KBM-7 (cell line): ENCODE measurements around the gene RGS4.
A peak's percentile ranks its signal among the peaks of the same experiment; 100 is the strongest.

ENCODE experiments used
- DNase-seq: peaks from one replicate; pipeline ENCODE4 v3.0.0-alpha.2; 2015
- in situ Hi-C: fragments of 300-500 bp; cut with MboI; formaldehyde crosslinking; loops from 2 replicates; pipeline ENCODE4 v1.14.3; 2020; ENCODE audit warnings: low sequenced_read_pairs, low pct_unique_long_range_greater_than_20kb, mixed read lengths

Gene RGS4

GRCh38 chr1:163069142-163069541, at the start of gene RGS4:
RGS4 (plus strand) TSS chr1:163069361; CDS start chr1:163069485, 124 bp downstream.
- peak; percentile 3 for DNase-seq
- in situ Hi-C loops: no loop called here

DNA sequence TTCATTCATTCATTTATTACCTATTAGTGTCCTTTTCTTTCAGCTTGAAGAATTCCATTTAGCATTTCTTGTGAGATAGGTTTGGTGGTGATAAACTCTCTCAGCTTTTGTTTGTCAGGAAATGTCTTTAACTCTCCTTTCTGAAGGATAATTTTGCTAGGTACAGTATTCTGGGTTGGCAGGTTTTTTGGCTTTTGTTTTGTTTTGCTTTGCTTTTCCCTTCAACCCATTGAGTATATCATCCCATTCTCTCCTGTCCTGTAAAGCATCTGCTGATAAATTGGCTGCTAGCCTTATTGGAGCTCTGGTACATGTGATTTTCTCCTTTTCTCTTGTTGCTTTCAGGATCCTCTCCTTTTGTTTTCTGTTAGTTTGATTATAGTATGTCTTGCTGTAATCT, 47.0 kb upstream of the RGS4 start:
- in situ Hi-C loops: no loop called here
- no peak for DNase-seq

DNA sequence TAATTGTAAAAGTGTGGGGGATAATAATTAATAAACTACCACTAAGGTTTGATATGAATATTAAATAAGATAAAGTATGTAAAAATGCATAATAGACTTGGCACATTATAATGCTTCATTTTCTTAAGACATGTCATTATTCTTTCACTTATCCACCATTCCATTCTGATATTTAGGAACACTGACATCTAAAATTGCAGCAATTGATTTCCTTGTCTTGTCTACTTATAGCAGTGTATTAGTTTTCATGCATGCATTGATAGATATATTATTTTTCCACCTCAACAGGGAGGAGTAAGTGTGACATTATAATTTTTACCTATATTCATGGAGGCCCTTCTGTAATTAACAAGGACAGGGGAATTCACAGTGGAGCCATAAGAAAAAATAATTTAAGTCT, 41.6 kb upstream of the RGS4 start:
- no peak for DNase-seq
- in situ Hi-C loops: no loop called here

- in situ Hi-C loops: no loop called here
- no peak for DNase-seq
Observed at GRCh38 chr1:163029901-163030300, 39.3 kb upstream of the RGS4 start.

GRCh38 chr1:163035446-163036249, 33.5 kb upstream of the RGS4 start:
- in situ Hi-C loops: no loop called here
- no peak for DNase-seq

DNA sequence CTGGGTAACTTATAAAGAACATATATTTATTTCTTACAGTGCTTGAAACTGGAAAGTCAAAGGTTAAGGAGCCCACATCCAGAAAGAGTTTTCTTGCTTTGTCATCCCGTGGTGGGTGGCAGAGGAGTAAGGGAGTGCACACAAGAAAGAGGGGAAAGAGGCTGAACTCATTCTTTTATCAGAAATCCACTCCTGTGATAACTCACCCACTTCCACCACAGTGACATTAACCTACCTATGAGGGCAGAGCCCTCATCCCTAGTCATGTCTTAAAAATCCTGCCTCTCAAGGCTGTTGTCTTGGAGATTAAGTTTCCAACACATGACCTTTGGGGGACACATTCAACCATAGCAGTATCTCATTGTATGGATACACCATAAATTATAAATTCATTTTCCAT, 32.5 kb upstream of the RGS4 start:
- DNase-seq: no peak
- in situ Hi-C loops: no loop called here

DNA sequence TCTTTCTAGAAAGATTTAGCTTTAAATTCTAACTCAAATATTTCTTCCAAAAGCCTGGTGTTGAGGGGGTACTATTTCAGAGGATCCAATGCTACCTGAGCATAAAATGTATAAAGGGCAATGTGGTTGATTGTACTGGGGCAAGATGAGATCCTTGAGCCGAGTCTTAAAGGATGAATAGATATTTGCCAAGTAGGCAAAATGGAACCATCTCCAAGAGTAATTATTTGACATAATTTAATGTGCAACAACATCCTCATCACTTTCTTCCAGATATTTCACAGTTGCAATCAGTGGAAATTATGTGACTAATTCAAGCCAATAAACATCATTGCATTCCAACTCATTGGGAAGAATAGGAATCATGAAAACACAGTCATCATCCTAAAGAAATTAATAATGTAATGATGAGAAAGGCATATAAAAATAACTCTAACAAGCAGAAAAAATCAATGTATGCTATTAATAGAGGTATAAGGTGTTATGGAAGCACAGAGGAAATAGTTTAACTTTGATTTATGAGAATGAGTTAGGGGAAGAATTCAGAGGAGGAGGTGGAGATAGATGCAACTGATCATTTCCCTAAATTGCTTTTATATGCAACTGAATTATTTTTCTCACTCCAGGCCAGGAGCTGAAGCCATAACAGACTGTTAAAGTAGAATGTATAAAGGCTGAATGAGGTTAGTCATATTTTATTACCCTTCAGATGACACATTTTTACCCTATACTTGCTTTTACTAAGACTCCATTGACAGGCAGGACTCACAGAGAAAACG, 30.0 kb upstream of the RGS4 start:
- in situ Hi-C loops: no loop called here

GRCh38 chr1:163039707-163040093, 29.5 kb upstream of the RGS4 start:
- in situ Hi-C loops: no loop called here

More for the DNA sequence above, 30.0 kb upstream of the RGS4 start:
- no peak for DNase-seq

GRCh38 chr1:163046071-163046470, 23.1 kb upstream of the RGS4 start:
- DNase-seq: no peak
- in situ Hi-C loops: no loop called here

More at GRCh38 chr1:163039707-163040093, 29.5 kb upstream of the RGS4 start:
- DNase-seq: no peak

GRCh38 chr1:163047951-163048659, 21.1 kb upstream of the RGS4 start:
- in situ Hi-C loops: no loop called here
- DNase-seq: no peak

- in situ Hi-C loops: no loop called here
- DNase-seq: no peak
Observed at GRCh38 chr1:163048869-163049268, 20.3 kb upstream of the RGS4 start.

- DNase-seq: no peak
- in situ Hi-C loops: no loop called here
Observed at GRCh38 chr1:163049296-163049695, 19.9 kb upstream of the RGS4 start.

- in situ Hi-C loops: no loop called here
- no peak for DNase-seq
Observed at GRCh38 chr1:163050496-163050895, 18.7 kb upstream of the RGS4 start.

DNA sequence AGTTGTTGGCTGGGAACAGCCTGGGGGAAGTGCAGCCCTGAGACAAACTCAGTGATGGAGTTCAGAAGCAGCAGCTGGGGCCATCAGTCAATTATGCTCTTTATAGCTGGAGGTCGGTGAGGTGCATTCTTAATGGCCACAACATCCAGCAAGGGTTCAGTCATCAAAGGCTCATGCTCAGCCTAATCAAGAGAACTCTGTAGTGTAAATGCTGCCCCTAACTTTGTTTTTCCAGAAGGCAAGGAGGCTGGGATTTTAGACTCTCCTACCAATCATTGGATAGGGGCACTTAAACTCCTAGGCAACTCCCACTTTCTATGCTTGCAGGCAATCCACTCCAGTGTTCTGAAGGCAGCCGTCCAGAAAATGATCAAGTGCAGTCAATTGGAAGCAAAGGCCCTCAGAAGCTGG, 15.0 kb upstream of the RGS4 start:
- in situ Hi-C loops: no loop called here
- no peak for DNase-seq

DNA sequence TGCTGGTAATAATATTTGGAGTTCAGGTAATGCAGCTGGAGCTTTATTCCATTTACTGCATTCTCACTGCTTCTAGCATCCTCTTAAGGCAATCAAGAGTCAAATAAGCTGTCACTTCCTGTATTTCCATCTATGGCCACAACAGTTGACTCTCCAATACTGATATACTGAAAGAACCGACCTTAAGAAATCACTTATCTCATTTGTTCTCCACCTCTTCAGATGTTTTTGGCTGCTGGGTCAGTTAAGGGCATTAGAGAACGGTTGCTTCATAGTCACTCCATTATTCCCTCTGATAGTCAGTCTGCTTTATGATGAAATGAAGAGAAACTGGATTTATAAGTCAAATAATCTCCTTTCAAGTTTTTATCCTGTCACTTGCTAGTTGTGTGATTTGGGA, 14.2 kb upstream of the RGS4 start:
- DNase-seq: no peak
- in situ Hi-C loops: no loop called here

DNA sequence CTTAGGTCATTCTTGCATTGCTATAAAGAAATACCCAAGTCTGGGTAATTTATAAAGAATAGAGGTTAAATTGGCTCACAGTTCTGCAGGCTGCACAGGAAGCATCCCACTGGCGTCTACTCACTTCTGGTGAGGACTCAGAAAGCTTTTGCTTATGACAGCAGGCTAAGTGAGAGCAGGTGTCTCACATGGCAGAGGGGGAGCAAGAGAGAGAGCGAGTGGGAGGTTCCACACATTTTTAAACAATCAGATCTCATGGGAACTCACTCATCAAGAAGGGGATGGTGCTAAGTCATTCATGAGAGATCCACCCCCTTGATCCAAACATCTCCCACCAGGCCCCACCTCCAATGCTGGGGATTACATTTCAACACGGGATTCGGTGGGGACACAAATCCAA, 13.6 kb upstream of the RGS4 start:
- in situ Hi-C loops: no loop called here
- DNase-seq: no peak

GRCh38 chr1:163056831-163057230, 12.3 kb upstream of the RGS4 start:
- in situ Hi-C loops: no loop called here
- DNase-seq: no peak

GRCh38 chr1:163060343-163061007, 8.7 kb upstream of the RGS4 start:
- no peak for DNase-seq
- in situ Hi-C loops: no loop called here

GRCh38 chr1:163063143-163063542, 6.0 kb upstream of the RGS4 start:
- no peak for DNase-seq
- in situ Hi-C loops: no loop called here
